Fibroblast of upper back skin (primary cell): Measurements from ENCODE around the gene SLC44A5.

ENCODE experiments used
- DNase-seq: peaks from one replicate; pipeline ENCODE4 v3.0.0-alpha.2; 2013

SLC44A5 gene

GRCh38 chr1:75588779-75589475 is 22.0 kb downstream of the SLC44A5 start:
- DNase-seq = no peak

- DNase-seq = no peak
Measured at GRCh38 chr1:75587692-75588091, 23.2 kb downstream of the SLC44A5 start.

- no peak for DNase-seq
Measured at GRCh38 chr1:75583282-75583681, 27.6 kb downstream of the SLC44A5 start.

GRCh38 chr1:75582725-75583261 is 28.1 kb downstream of the SLC44A5 start:
- no peak for DNase-seq

GRCh38 chr1:75579046-75579445 is 31.9 kb downstream of the SLC44A5 start:
- DNase-seq = no peak

- no peak for DNase-seq
Measured at GRCh38 chr1:75575837-75576236, 35.1 kb downstream of the SLC44A5 start.

GRCh38 chr1:75567191-75567590 is 43.7 kb downstream of the SLC44A5 start:
- no peak for DNase-seq

GRCh38 chr1:75559800-75560199 is 51.1 kb downstream of the SLC44A5 start:
- no peak for DNase-seq

GRCh38 chr1:75559136-75559535 is 51.8 kb downstream of the SLC44A5 start:
- DNase-seq = no peak

- no peak for DNase-seq
Measured at GRCh38 chr1:75554870-75555269, 56.0 kb downstream of the SLC44A5 start.

- DNase-seq = no peak
Measured at GRCh38 chr1:75554181-75554580, 56.7 kb downstream of the SLC44A5 start.

- no peak for DNase-seq
Measured at GRCh38 chr1:75550559-75550958, 60.4 kb downstream of the SLC44A5 start.

- DNase-seq = no peak
Measured at GRCh38 chr1:75548721-75549480, 62.0 kb downstream of the SLC44A5 start.

- DNase-seq = no peak
Measured at GRCh38 chr1:75543705-75544104, 67.2 kb downstream of the SLC44A5 start.

GRCh38 chr1:75542818-75543570 is 67.9 kb downstream of the SLC44A5 start:
- DNase-seq = no peak

GRCh38 chr1:75539230-75540116 is 71.4 kb downstream of the SLC44A5 start:
- no peak for DNase-seq

GRCh38 chr1:75533085-75533484 is 77.8 kb downstream of the SLC44A5 start:
- no peak for DNase-seq

- no peak for DNase-seq
Measured at GRCh38 chr1:75531570-75531969, 79.3 kb downstream of the SLC44A5 start.

GRCh38 chr1:75529488-75529887 is 81.4 kb downstream of the SLC44A5 start:
- DNase-seq = no peak

GRCh38 chr1:75528001-75528400 is 82.9 kb downstream of the SLC44A5 start:
- no peak for DNase-seq

GRCh38 chr1:75522389-75522788 is 88.5 kb downstream of the SLC44A5 start:
- no peak for DNase-seq

GRCh38 chr1:75521658-75522057 is 89.3 kb downstream of the SLC44A5 start:
- DNase-seq = no peak
